Measurements from ENCODE around the gene GJC1. TPM values are rescaled to one million over a fixed set of nuclear protein-coding genes. Genes with fewer than 3 reads are reported as not detected.

The GJC1 gene
- total RNA-seq, 1 experiment from 2014 or later = 119 TPM

GRCh38 chr17:44846206-44846605 is 16.1 kb upstream of the GJC1 start:
- no peaks in the 10 kb centered on the region for H3K79me1 ChIP-seq (ENCODE audit: insufficient read depth, low read depth, low read length, poor library complexity, severe bottlenecking)
- H2BK20ac ChIP-seq (ENCODE audit: low read depth, low read length, poor library complexity, severe bottlenecking) = no peak overlapping the region
- H3K4me3 Mint-ChIP-seq = no peak overlapping the region
- no peaks in the 10 kb centered on the region for H3K79me2 ChIP-seq (ENCODE audit: insufficient read depth, low read length)
- no peak overlapping the region for H3K18ac ChIP-seq (ENCODE audit: insufficient read length, low read depth, low read length)
- no peak for TF ChIP-seq CTCF (conservative IDR thresholded peaks at IDR 0.05)
- H2AFZ ChIP-seq (ENCODE audit: low read length) = no peak overlapping the region
- H3K56ac ChIP-seq (ENCODE audit: insufficient read length, low read depth, low read length) = no peak overlapping the region
- no peak overlapping the region for H4K91ac ChIP-seq (ENCODE audit: insufficient read length, low read depth, low read length)
- H3K14ac ChIP-seq (ENCODE audit: insufficient read depth, low read length) = no peak overlapping the region
- no CpG with 5 or more reads among the region's 8 CpGs for WGBS (ENCODE audit: extremely low coverage, insufficient read length, low lambda C conversion rate)
- H3K36me3 Mint-ChIP-seq (ENCODE audit: insufficient read depth in 1 of 3, low read depth in 3 of 3) = peaks cover 5 to 19% (median 14%) of the 10 kb centered on the region in 3 experiments
- no peaks in the 10 kb centered on the region for H3K23me2 ChIP-seq (ENCODE audit: insufficient read length, low read depth, low read length, poor library complexity, severe bottlenecking)
- no peak overlapping the region for H3K4me2 ChIP-seq (ENCODE audit: insufficient read depth, insufficient read length, low read length)
- H4K8ac ChIP-seq (replicated peaks; ENCODE audit: insufficient read length, low read depth, low read length) = no peak overlapping the region
- H4K20me1 ChIP-seq (ENCODE audit: control insufficient read depth, insufficient read depth, insufficient read length) = no peaks in the 10 kb centered on the region
- no peak overlapping the region for H3T11ph ChIP-seq (ENCODE audit: low read length)
- no peak overlapping the region for H3K23ac ChIP-seq (ENCODE audit: insufficient read length, low read depth, low read length)
- no peak overlapping the region for H2BK12ac ChIP-seq (ENCODE audit: insufficient read length, low read depth, low read length)
- H2BK15ac ChIP-seq (ENCODE audit: low read depth, low read length) = no peak overlapping the region; the same call in 1 of the 2 replicates
- peak overlapping the region in 2 of 3 experiments; percentile 23 to 34; a peak in 1 of 7 replicates for H3K27ac Mint-ChIP-seq
- H2BK5ac ChIP-seq (ENCODE audit: insufficient read length, low read length) = no peak overlapping the region
- no peak overlapping the region for H3K27ac ChIP-seq (ENCODE audit: insufficient read length, low read depth, low read length)
- no peaks in the 10 kb centered on the region for H3K9me3 ChIP-seq (ENCODE audit: control insufficient read depth, low read depth, low read length)
- H3K4me1 ChIP-seq (ENCODE audit: insufficient read depth, low read length) = peaks cover 15% of the 10 kb centered on the region; the same call in 1 of the 2 replicates
- H3K27me3 Mint-ChIP-seq (ENCODE audit: low read depth) = peaks cover 4% of the 10 kb centered on the region; the same call in 1 of the 2 replicates
- no peak overlapping the region for H3K4ac ChIP-seq (ENCODE audit: low read depth, low read length)
- no peak overlapping the region for H2BK120ac ChIP-seq (ENCODE audit: low read depth, low read length, poor library complexity, severe bottlenecking)
- H3K27me3 ChIP-seq (ENCODE audit: insufficient read depth, low read length) = no peaks in the 10 kb centered on the region
- no peak overlapping the region for H3K9ac ChIP-seq (ENCODE audit: extremely low read depth, insufficient read length, low read length)
- DNase-seq = no peak
- peaks cover 29 to 39% of the 10 kb centered on the region in 2 experiments for H3K4me1 Mint-ChIP-seq
- H4K5ac ChIP-seq (ENCODE audit: insufficient read length, low read depth, low read length) = no peak overlapping the region
- no peaks in the 10 kb centered on the region for H3K9me3 Mint-ChIP-seq
- no peak overlapping the region for H2AK5ac ChIP-seq (ENCODE audit: insufficient read length, low read length)
